VCaP (cell line): ENCODE data around the gene OMD.

Experiments
- H3K27ac ChIP-seq: fragments of 450-650 bp; 2 replicates; pipeline ENCODE4 v1.5.1; 2017
- TF ChIP-seq, protein P1 (sequence below): fragments of 450-650 bp; conservative IDR thresholded peaks from 2 replicates; pipeline ENCODE4 v1.5.1; 2017; ENCODE audit warnings: mild to moderate bottlenecking, moderate library complexity

Gene OMD

DNA sequence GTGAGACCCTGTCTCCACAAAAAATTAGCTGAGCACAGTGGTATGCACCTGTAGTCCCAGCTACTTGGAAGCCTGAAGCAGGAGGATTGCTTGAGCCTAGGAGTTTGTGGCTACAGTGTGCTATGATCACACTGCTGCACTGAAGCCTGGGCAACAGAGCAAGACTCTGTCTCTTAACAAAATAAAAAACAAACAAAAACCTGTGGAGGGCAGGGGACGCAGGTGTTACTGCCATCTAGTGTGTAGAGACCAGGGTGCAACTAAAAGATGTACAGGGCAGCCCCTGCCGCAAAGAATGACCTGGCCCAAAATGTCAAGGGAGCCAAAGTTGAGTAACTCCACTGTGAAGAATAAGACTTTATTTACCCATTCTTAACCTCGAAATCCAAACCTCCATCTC, 30.9 kb upstream of the OMD start:
- H3K27ac ChIP-seq, result no peak overlapping the region
- TF ChIP-seq, protein P1, sequence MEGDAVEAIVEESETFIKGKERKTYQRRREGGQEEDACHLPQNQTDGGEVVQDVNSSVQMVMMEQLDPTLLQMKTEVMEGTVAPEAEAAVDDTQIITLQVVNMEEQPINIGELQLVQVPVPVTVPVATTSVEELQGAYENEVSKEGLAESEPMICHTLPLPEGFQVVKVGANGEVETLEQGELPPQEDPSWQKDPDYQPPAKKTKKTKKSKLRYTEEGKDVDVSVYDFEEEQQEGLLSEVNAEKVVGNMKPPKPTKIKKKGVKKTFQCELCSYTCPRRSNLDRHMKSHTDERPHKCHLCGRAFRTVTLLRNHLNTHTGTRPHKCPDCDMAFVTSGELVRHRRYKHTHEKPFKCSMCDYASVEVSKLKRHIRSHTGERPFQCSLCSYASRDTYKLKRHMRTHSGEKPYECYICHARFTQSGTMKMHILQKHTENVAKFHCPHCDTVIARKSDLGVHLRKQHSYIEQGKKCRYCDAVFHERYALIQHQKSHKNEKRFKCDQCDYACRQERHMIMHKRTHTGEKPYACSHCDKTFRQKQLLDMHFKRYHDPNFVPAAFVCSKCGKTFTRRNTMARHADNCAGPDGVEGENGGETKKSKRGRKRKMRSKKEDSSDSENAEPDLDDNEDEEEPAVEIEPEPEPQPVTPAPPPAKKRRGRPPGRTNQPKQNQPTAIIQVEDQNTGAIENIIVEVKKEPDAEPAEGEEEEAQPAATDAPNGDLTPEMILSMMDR, result peak; percentile 56; the same call in 1 of the 2 replicates

DNA sequence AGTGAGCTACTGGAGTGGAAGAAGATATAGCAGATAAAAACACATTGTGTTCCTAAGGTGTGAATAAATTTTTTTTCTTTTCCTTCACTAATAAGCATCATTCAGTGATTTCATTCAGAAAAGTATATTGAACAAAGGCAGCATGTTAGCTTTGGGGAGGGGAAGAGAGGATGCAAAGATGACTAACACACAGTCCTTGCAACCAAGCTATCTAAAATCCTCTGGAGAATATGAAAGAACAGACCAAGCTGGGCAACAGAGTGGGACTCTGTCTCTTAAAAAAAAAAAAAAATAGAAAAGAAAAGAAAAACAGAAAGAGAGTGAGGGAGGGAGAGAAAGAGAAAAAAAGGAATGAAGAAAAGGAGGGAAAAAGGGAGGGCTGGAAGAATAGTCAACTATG, 22.3 kb upstream of the OMD start:
- H3K27ac ChIP-seq, result no peak overlapping the region
- TF ChIP-seq, protein P1, result no peak

DNA sequence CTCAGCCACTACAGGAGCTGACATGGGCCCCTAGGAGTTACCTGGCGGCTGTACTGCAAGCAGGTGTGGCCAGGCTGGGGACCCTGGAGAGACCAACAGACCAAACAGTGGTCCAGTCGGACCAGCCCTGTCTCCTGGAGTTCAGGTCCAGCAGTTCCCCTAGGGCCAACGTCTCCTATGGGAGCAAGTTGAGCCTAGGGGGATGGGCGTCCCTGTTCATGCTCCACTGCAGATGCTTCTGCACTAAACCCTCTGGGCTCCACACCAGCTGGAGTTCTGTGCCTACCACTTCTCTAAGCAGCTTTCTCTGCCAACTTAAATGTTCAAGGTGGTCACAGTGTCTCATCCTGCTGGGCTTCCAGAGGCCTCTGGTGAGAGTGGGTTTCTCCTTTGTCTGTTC, 20.6 kb upstream of the OMD start:
- H3K27ac ChIP-seq, result no peak overlapping the region
- TF ChIP-seq, protein P1, result no peak

DNA sequence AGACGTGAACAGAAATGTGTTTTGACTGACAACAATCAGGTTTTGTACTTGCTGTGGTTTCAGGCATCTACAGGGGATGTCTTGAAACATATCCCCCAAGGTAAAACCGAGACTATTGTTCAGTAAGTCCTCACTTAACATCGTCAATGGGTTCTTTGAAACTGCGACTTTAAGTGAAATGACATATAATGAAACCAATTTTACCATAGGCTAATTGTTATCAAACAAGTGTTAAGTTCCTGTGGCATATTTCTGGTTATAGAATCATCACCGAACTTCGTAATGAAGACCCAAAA, 16.4 kb upstream of the OMD start:
- H3K27ac ChIP-seq, result no peak overlapping the region
- TF ChIP-seq, protein P1, result no peak

DNA sequence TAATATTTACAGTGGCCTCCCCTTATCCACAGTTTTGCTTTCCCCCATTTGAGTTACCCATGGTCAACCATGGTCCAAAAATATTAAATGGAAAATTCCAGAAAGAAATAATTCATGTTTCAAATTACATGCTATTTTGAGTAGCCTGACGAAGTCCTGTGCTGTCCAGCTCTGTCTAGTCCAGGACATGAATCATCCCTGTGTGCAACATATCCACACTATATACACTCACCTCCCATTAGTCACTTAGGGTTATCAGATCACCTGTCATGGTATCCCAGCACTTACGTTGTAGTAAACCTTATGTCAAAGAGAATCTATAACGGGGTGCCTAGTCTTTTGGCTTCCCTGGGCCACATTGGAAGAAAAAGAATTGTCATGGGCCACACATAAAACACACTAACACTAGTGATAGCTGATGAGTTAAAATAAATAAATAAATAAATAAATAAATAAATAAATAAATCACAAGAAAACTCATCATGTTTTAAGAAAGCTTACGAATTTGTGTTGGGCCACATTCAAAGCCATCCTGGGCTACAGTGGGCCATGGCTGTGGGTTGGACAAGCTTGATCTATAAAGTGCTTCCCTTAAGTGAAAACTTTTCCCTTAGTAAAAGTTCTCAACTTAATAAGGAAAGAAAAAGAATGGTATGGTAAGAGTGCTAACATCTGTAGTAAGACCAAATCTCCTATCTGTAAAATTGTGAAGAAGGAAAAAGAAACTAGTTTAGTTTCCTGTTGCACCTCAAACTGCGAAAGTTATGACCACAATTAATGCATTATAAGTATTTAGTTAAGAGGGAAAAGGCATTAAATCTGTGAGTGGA, 15.9 kb upstream of the OMD start:
- TF ChIP-seq, protein P1, result no peak
- H3K27ac ChIP-seq, result no peak overlapping the region

DNA sequence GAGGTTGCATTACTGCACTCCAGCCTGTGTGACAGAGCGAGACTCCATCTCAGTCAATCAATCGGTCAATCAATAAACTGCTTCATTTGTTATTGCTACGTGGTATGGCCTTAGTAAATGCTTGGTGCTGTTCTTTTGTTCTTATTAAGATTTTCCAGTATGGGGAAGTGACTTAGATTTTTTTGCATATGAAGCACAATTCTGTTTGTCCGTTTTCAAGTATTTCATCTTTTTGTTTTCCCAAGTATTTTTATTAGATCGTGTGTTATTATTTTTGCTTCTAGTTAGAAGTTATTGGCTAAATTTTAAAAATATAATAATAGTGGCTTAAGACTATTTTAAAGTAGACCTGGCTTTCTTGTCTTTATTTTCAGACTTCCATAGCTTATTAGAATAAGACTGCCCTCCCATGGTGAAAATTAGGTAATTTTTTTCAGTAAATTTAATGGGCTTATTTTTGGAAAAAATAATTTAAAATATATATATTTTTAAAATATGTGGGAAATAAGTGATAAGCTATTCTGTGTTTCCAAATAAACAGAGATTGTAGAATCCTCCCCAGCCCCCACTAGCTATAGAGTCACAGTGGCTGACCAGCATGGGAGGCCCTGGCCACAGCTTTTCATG, 14.7 kb upstream of the OMD start:
- TF ChIP-seq, protein P1, result peak; percentile 67
- H3K27ac ChIP-seq, result no peak overlapping the region

DNA sequence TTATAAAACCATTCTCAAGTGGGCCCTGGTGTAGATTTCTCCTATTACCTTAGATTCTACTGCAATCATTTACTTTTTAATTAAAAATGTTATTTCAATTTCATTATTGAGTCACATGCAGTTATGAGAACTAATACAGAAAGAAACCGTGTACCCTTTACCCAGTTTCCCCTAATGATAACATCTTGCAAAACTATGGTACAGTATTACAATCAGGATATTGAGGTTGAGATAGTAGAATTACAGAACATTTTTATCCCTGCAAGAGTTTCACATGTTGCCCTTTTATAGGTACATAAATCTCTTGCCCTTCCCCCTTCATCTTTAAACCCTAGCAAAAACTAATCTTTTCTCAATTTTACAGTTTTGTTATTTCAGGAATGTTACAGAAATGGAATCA, 11.0 kb upstream of the OMD start:
- TF ChIP-seq, protein P1, result no peak
- H3K27ac ChIP-seq, result peak overlapping the region; percentile 32; the same call in 1 of the 2 replicates
